ENCODE data around the gene MGST2. TPM values are rescaled to one million over a fixed set of nuclear protein-coding genes. Genes with fewer than 3 reads are reported as not detected.

The MGST2 gene
- total and polyA plus RNA-seq, 2 donors from 2014 or later, result 62.8 to 168 TPM

- Histone ChIP-seq H3K4me3 (ENCODE audit: low read length in 3 of 3) (no peak overlapping the region), H3K27ac (ENCODE audit: low read depth in 2 of 2, low read length in 2 of 2) (no peak overlapping the region), H3K36me3 (ENCODE audit: control insufficient read depth in 2 of 3, insufficient read depth in 3 of 3, low read length in 3 of 3) (peaks cover 0 to 14% (median 5%) of the 10 kb centered on the region in 3 donors), H3K27me3 (ENCODE audit: control insufficient read depth, insufficient read depth, low read length) (no peaks in the 10 kb centered on the region), H3K4me1 (ENCODE audit: control insufficient read depth in 2 of 3, insufficient read depth in 2 of 3, low read depth in 1 of 3, low read length in 3 of 3) (peaks cover 0 to 4% (median 0%) of the 10 kb centered on the region in 3 donors), H3K9ac (ENCODE audit: low read length in 3 of 3) (no peak overlapping the region), H3K9me3 (ENCODE audit: control insufficient read depth in 2 of 3, insufficient read depth in 1 of 3, low read length in 3 of 3) (no peaks in the 10 kb centered on the region)
- FAIRE-seq (no peak), DNase-seq (no peak)
- intact Hi-C loops (cut with DNase I), result no loop called here
- TF ChIP-seq, protein P1, sequence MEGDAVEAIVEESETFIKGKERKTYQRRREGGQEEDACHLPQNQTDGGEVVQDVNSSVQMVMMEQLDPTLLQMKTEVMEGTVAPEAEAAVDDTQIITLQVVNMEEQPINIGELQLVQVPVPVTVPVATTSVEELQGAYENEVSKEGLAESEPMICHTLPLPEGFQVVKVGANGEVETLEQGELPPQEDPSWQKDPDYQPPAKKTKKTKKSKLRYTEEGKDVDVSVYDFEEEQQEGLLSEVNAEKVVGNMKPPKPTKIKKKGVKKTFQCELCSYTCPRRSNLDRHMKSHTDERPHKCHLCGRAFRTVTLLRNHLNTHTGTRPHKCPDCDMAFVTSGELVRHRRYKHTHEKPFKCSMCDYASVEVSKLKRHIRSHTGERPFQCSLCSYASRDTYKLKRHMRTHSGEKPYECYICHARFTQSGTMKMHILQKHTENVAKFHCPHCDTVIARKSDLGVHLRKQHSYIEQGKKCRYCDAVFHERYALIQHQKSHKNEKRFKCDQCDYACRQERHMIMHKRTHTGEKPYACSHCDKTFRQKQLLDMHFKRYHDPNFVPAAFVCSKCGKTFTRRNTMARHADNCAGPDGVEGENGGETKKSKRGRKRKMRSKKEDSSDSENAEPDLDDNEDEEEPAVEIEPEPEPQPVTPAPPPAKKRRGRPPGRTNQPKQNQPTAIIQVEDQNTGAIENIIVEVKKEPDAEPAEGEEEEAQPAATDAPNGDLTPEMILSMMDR (IDR thresholded peaks at IDR 0.05; ENCODE audit: borderline replicate concordance, extremely low read depth, insufficient read depth), result no peak
Observed at GRCh38 chr4:139675651-139676050, 10.0 kb downstream of the MGST2 start.

GRCh38 chr4:139676365-139676764 is 10.7 kb downstream of the MGST2 start:
- no peaks in the 10 kb centered on the region for H3K4me1 ChIP-seq (ENCODE audit: control insufficient read depth in 2 of 3, insufficient read depth in 2 of 3, low read depth in 1 of 3, low read length in 3 of 3)
- TF ChIP-seq, protein P1 (IDR thresholded peaks at IDR 0.05; ENCODE audit: borderline replicate concordance, extremely low read depth, insufficient read depth), result no peak
- FAIRE-seq, result no peak
- intact Hi-C loops (cut with DNase I), result no loop called here
- no peaks in the 10 kb centered on the region for H3K27me3 ChIP-seq (ENCODE audit: control insufficient read depth, insufficient read depth, low read length)
- peaks cover 0 to 14% (median 6%) of the 10 kb centered on the region in 3 donors for H3K36me3 ChIP-seq (ENCODE audit: control insufficient read depth in 2 of 3, insufficient read depth in 3 of 3, low read length in 3 of 3)
- no peak overlapping the region for H3K4me3 ChIP-seq (ENCODE audit: low read length in 3 of 3)
- H3K9ac ChIP-seq (ENCODE audit: low read length in 3 of 3), result no peak overlapping the region
- no peak for DNase-seq
- no peaks in the 10 kb centered on the region for H3K9me3 ChIP-seq (ENCODE audit: control insufficient read depth in 2 of 3, insufficient read depth in 1 of 3, low read length in 3 of 3)
- no peak overlapping the region for H3K27ac ChIP-seq (ENCODE audit: low read depth in 2 of 2, low read length in 2 of 2)

GRCh38 chr4:139676913-139677585 is 11.4 kb downstream of the MGST2 start:
- intact Hi-C loops (cut with DNase I), result no loop called here
- no peak overlapping the region for H3K9ac ChIP-seq (ENCODE audit: low read length in 3 of 3)
- DNase-seq, result no peak
- no peak overlapping the region for H3K27ac ChIP-seq (ENCODE audit: low read depth in 2 of 2, low read length in 2 of 2)
- no peaks in the 10 kb centered on the region for H3K27me3 ChIP-seq (ENCODE audit: control insufficient read depth, insufficient read depth, low read length)
- peaks cover 0 to 14% (median 6%) of the 10 kb centered on the region in 3 donors for H3K36me3 ChIP-seq (ENCODE audit: control insufficient read depth in 2 of 3, insufficient read depth in 3 of 3, low read length in 3 of 3)
- no peaks in the 10 kb centered on the region for H3K4me1 ChIP-seq (ENCODE audit: control insufficient read depth in 2 of 3, insufficient read depth in 2 of 3, low read depth in 1 of 3, low read length in 3 of 3)
- H3K9me3 ChIP-seq (ENCODE audit: control insufficient read depth in 2 of 3, insufficient read depth in 1 of 3, low read length in 3 of 3), result no peaks in the 10 kb centered on the region
- TF ChIP-seq, protein P1 (IDR thresholded peaks at IDR 0.05; ENCODE audit: borderline replicate concordance, extremely low read depth, insufficient read depth), result no peak
- no peak overlapping the region for H3K4me3 ChIP-seq (ENCODE audit: low read length in 3 of 3)
- no peak for FAIRE-seq
